GM18511 (cell line): ENCODE measurements around the gene IPPK.

ENCODE experiments used
- ATAC-seq: cut with Tn5 transposase; IDR thresholded peaks from one replicate; pipeline ENCODE4 v1.9.1; 2021; ENCODE audit warnings: mild to moderate bottlenecking, moderate library complexity; ENCODE audit not compliant: unreplicated experiment

IPPK gene

DNA sequence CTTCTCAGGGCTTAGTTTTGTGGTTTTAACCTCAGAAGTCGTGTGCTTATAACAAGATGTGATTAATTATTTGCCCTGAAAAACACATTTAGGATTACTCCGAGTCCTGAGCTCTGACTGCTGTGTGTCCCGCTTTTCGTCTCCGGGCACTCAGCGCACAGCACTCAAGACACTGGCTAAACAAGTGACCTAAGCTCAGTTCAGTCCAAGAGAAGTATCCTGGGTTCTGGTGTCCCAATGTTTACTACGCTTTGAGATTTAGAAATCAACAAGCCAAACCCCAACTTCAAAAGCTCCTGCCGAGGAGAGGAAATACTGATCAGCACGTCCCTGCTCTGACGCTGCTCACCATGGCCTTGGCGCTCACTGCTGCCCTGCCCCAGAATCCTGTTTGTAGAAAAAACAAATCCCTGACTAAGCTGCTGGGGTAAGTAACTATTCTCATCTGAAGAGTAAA, 53.2 kb downstream of the IPPK start:
- ATAC-seq = no peak

DNA sequence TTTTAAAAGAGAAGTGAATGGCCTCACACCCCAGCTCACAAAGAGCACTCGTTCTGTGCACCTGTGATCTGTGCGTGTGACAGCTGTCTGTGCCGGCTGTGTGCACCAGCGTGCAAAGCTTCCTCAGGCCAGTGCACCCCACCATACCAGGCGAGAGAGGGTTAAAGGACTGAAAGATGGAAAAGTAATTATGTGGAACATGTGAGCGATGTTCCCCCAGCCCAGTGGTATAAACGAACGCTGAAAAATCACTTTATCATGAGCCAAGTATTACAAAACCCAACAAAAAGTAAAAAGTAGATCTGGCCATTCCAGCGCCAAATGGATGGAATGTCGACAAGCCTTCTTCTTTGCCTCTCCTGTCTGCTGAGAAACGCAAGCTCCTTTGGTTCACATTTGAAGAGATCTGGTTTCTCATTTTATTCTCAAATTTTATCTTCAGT, 53.7 kb downstream of the IPPK start:
- ATAC-seq = no peak

DNA sequence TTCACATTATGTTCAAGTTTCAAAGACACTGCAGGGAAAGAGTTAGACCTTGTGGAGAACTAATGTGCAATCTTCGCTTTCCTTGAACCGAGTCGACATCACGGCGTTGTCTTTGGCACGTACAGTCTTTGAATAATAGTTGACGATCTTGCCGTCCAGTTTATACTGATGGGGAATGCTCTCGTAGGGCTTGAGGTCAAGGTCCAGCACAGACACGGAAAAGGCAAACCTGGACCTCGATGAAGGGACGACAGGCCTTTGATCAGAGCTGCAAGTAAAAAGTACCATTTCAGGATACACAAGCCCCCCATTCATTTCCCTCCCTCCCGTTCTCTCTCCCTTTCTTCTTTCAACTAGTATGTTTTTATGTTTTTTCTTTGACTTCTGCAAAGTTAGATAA, 54.1 kb downstream of the IPPK start:
- no peak for ATAC-seq

DNA sequence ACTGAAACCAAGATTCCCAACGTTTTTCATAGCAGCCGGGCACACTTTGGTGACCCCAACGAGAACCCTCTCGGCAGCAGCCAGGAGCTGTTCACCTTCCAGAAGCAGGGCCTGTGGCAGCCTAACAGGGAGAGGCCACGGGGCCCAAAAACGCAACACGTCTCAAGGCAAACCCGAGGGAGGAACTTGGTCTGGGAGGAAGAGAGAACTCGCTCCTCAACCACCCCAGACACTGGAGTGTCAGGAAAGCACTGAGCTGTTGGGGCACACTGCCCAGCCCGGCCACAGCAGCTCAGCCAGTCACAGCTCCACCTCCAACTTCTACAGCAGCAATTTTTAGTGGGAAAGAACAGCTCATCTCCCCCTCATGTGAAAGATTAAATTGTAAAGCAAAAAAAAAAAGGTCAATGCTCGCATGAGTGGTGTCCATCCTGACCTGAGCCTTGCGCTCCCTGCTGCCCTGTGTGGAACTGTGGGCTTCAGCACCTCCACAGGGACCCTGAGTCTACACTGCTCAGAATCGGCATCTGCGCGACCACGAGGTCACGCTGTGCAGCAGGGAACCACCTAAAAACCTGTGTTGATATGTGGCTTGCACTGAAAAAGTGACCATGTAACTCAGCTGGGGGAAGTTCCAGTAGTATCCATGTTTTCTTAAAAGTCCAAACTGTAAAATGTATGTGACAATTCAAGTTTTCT, 55.0 kb downstream of the IPPK start:
- no peak for ATAC-seq

DNA sequence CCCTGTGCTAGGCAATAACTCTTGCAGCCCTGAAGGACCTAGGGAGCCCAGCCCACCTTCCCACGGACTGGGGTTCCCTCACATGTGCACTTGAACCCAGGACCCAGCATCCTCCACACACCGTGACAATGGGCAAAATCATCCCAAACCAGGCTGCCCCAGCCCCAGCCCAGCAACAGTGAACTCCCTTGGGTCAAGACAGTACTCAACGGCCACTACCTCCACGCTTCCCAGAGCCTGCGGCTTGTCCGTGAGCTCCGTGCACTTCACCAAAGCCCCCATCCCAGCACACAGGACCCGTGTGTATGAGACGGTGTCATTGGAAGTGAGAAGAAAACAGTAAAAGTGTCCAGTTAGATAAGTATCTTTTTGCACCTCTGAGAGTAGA, 55.8 kb downstream of the IPPK start:
- ATAC-seq = no peak

DNA sequence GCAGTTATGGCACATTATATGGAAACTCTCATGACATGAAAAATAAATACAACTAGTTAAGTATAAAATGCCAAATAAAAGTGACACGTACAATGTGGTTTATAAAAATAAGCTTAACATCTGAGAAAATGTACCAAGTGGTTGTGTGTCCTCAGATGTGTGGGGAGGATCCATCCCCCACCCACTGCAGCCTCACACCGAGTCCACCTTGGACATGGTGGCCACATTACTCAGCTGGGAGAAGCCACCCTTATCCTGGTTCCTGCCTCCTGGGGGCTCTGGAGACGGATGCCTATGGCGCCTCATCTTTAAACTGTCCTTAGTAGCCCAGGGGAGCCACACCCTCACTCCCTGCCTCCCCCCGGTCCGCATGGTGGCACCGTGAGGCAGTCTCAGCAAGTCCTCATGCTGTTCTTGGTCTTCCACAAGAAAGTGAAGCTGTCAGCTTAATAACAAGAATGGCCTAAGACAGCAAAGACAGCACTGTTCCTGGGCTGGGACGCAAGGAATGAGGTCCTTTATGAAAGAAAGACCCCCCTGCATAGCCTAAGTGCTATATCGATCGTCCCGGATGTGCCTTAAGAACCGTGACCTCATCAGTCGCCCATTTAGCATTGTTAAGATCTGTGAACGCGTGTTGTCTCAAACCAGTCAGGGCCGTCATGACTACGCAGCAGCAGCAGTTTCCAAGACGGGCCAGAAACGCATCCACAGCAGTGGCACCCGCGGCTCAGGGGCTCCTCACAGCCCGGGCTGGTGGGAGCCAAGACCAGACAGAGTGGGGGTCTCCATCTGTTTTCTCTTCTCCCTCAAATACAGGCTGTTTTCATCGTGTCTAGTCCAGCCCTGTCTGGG, 56.4 kb downstream of the IPPK start:
- no peak for ATAC-seq

DNA sequence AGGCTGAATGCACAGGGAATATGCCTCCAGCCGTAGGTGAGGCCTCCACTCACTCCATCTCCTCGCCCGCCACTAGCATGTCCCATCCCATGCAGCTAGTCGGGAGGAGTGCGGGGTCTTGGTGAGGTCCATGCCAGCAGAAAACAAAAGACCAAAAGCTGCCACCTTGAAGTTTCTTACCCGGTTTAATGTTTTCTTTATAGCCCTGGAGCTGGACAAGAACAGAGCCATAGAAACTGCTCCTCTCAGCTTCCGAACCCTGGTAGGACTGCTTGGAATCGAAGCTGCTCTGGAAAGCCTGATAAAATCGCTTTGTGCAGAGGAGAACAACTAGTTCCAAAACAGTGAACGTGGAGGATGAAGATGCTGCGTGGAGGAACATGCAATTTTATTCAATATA, 57.1 kb downstream of the IPPK start:
- ATAC-seq = no peak

DNA sequence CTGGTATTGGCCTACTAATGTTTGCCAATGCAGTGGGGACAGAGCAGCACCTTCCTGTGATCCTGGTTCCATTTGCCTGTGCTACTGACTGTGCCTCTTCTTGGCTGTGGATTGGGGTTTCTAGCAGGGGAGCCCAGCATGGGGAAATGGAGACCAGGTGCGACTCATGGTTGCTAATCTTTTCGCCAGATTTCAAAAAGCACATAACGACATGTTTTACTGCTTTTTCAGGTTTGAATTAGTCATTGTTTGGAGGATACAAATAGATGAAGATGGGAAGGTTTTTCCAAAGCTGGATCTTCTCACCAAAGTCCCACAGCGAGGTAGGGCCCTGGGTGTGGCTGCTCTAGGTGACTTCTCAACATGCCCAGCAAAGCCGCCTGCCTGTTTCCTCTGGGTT, 57.6 kb downstream of the IPPK start:
- no peak for ATAC-seq

DNA sequence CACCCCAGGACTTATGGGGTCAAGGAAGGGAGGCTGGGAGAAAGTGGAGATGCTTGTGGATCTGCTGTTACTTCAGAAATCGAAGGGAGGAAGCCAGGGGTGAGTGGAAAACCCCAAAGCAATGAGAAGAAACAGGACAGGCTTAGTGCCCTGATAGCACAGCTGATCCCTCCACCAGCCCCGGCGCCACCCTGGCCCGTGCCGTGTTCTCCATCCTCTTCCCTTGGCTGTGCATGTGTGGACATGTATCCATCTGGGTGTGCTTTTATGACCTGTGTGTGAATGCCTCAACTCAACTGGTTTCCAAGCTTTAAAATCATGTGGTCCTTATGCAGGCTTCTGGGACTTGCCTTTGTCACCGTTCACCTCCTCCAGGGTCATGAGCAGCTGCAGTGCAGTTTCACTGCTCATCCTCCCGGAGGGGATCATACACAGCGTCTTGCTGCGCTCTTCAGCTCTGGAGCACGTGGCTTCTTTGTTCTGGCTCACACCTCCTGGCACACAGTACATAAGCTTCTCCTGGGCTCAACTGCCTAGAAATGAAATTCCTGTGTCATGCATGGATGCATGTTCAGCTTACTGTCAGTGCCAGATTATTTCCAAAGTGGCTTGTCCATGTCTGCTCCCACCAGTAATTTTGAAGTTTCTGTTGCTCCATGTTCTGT, 58.2 kb downstream of the IPPK start:
- no peak for ATAC-seq

DNA sequence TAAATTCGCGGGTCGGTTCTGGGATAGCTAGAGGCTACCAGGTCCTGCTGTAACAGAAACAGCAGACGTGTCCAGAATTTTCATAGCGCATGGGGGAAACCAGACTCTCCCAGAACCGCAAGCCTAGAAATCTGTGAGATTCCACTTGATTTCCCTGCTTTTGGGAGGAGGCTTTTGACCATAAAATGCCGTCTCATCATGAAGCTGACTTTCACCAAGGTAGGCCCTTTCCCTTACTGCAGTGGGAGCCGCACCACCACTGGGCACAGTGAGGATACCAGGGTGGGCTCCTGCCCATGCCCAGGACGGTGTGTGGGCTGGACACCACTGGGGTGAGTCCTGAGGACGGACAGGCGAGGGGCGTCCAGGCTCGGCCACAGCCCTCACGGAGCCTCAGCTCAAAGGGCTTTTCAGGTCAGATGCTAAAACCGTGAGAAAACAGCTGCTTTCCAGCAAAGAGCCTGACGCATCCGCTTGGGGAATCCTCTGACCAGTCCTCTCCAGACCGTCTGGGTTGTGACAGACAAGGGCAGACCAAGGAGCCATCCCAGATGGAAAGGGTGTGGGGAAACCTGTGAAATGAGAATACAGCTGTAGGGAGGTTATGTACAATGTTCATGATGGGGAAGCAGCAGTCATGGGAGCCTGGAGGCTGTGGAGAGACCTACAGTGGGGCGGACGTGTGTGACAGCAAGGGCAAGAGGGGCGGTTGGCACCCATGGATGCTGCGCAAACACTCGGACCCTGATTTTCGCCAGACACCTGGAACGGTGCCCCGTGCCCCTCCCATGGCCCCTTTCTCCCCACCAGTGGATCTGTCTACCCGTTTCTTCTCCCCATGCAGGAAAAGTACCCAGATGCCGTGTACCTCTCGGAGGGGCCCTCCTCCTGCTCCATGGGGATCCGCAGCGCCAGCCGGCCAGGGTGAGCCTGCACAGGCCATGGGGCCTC, 59.2 kb downstream of the IPPK start:
- ATAC-seq = no peak

DNA sequence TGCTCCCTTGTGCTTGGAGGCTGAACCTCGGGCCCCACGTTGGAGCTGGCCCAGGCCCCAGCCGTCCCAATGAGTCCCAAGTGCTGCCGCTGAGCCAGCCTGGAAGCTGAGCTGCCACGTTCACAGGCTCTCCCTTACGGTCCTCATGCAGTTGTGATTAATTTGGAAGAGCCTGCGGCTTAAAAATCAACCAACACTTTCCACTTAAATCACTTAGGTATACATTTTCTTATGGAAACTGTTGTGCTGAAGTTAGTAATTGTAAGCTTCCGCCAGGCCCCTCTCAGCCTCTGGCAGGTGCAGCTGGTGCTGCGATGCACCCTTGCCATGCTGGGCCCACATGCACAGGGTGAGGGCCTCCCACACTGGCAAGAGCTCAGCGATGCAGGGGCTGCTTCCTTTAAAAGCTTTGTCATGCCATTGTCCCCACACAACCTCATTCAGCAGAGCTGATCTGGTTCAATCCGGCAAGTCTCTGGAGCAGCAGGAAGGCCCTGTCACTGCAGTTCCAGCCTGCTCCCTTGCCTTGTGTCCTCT, 61.0 kb downstream of the IPPK start:
- ATAC-seq = no peak

DNA sequence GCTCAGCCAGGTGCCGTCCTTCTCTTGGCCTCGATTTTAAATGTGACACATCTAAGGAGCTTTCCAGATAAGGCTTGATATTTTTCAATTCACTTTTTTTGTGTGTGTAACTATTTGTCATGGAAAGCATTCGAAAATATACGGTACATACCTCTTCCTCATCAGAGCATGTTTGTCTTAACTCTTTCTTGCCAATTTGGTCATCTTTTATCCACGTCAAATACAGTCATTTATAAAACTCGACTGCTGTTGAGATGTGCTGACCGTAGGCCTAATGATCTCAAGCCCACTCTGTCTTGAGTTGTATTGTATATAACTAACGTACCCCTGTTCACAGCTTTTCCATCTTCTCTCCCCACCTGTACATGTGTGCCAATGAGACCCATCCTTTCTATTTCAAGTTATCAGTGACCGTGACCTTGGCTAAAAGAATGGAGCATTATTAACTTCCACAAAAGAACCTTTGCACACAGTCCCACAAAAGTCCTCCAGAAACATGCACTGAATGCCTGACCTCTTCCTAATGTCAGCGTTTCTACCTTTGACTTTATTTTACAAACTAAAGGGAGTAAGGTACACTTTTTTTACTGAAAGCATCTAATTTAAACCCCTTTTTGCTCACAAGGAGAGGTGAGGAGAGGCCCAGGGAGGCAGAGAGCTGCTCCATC, 61.6 kb downstream of the IPPK start:
- no peak for ATAC-seq

DNA sequence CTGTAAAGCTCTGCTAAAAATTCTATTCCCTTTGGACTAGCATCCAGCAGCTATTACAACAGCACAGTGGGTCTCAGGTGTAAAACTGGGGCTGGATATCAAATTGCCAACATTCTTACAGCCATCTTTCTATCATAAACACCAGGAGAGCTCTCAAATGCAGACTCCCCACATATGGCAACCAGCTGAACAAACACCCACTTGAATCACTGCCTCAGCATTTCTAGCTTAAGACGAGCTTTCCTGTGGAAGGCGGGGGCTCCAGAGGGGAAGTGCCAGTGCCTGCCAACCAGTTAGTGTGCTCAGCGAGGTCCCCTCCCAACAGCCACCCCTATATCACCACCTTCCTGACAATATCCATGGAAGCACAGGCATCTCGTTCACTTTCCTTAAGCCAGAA, 62.2 kb downstream of the IPPK start:
- no peak for ATAC-seq

DNA sequence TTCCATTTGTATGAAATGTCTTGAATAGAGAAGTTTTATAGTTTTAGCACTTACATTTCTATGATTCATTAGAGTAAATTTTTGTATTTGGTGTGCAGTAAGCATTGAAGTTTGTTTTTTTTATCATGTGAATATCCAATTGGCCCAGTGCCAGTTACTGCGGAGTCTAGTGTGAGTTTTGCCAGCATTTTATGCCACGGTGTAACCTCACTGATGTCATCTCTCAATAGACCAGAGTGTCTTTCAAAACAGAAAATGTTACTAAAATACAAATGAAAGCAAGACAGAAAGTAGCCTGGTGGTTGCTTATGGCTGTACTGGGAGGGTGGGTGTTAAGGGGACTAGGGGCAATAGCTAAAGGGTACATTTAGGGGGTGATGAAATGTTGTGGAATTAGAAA, 62.8 kb downstream of the IPPK start:
- no peak for ATAC-seq

DNA sequence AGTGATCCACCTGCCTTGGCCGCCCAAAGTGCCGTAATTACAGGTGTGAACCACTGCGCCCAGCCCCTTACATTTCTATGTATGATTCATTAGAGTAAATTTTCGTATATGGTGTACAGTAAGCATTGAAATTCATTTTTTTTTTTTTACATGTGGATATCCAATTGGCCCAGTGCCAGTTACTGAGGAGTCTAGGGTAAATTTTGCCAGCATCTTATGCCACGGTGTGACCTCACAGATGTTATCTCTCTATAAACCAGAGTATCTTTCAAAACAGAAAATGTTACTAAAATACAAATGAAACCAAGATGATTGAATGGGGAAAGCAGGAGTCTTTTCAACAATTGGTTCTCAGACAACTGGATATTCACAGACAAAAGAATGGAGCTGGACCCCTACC, 64.7 kb downstream of the IPPK start:
- ATAC-seq = no peak

DNA sequence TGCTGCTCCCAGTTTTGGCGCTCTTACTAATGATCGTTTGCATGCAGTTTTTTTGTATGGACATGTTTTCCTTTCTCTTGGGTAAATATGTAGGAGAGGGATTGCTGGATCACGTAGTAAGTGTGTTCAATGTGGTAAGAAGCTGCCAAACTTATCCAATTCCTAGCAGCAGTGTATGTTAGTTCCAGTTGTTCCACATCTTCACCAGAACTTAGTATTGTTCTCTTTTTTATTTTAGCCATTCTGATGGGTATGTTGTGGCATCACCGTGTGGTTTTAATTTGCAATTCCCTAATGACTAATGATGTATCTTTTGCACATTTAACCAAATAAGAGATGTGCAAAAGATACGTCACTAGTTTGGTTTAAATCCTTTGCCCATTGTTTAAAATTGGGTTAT, 65.9 kb downstream of the IPPK start:
- no peak for ATAC-seq

DNA sequence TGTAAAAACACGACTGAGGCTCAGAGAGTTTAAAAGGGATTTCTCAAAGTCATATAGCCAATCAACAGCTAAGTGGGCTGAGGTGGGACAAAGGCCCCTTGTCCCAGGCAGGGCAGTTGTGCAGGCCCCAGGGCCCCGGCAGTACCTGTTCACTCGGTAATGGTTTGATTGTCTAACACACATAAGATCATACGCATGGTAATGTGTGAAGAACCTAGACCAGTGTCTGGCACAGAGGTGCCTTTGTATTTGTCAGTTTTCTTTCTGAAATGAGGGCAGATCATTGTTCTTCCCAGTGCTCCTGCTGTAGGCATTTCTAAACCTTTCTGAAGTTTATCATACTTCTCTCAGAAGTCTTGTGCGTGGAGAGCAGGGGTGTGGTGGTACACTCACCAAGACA, 66.8 kb downstream of the IPPK start:
- no peak for ATAC-seq

DNA sequence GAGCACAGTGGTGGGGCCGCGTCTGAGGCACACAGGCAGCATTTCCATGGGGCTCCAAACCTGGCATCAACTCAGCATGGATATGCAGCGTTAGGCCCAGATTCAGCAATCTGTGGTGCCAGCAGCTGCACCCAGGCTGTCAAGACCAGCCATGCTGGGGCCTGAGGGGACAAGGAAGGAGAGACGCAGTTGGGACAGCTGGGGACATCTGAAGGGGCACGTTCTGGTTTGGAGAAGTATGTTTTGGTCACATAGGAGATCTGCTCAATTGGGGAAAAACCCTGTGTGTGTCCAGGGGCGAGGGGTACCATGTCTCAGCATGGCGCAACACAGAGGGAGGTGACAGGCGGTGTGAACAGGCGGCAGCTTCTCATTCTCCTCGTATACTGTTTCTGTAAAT, 67.5 kb downstream of the IPPK start:
- ATAC-seq = no peak

DNA sequence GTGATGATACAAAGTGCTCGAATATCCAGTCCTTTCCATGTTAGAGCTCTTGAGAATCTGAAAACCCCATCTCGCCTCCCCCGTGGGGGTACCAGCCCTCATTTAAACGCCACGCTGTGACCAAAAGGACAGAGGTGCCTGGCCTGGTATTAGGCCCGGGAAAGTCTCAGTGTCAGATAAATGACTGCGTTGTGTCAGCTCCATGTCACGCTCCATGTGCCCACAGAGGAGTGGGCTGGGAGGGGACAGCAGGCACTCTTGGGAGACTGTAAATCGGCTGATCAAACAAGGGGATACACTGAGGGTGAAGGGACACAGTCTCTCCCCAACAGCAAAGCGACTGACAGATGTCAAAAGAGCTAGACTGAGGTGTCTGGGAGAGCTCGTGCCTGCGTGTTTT, 68.5 kb downstream of the IPPK start:
- no peak for ATAC-seq
